ENCODE results near the gene ADAMTS9.

Gene ADAMTS9

DNA sequence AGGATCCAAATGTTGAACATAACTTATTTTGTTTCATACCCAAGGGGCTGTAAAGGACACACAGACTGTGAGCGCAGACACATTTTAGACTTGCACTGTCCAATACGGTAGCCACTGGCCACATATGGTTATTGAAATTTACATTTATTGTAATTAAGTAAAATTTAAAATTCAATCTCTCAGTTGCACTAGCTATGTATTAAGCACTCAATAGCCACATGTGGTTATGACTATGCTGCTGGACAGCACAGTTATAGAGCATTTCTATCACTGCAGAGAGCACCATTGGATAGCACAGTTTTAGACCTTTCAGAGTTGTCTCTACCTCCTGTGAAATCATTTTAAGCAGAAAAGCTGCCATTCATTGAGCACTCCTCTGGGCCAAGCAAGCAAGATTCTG lies 204.3 kb downstream of the ADAMTS9 start:
- no peak for DNase-seq

DNA sequence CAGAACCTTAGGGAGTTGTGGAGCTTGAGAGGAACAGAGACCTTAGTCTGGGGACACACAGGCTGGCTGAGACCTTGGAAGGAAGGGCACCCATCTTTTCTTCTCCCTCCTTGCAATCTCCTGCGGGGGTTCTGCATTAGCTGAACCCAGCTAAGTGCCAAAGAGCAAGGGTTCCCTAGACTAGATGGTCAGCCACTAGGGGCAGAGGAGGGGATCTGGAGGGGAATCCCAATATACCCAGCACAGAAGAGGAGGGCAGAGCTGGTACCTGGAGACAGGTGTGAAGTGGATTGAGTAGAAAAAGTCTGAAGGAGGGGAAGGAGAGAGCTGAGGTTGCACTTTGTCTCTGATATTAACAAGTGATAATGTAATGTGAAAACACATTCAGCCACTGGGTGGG lies 212.8 kb downstream of the ADAMTS9 start:
- no peak for DNase-seq

GRCh38 chr3:64473466-64473865 lies 214.3 kb downstream of the ADAMTS9 start:
- no peak for DNase-seq

- DNase-seq, result no peak
These were observed 217.4 kb downstream of the ADAMTS9 start for GRCh38 chr3:64470436-64470835.

- DNase-seq, result no peak
These were observed 220.4 kb downstream of the ADAMTS9 start for GRCh38 chr3:64467255-64467944.

Measured in NCI-H146 (cell line).